GM12892 (cell line): ENCODE data around the gene RGS7.
"Not testable (repeated sequence)": the region's sequence is repeated elsewhere in the genome, so short reads cannot be mapped to it uniquely, and the experiment has no call there.

Experiments
- DNase-seq: peaks from one replicate; pipeline ENCODE4 v3.0.0; 2011; ENCODE audit not compliant: insufficient read length
- FAIRE-seq: peaks from 2 replicates; lab custom pipeline; 2011; peaks lifted over from hg19 to GRCh38; lab: Jason Lieb, UNC
- POLR2A ChIP-seq: IDR thresholded peaks from 2 replicates; pipeline ENCODE4 v1.6.1; 2011; ENCODE audit warnings: low read depth, low read length, control low read depth
- POLR2AphosphoS5 ChIP-seq: IDR thresholded peaks from 2 replicates; pipeline ENCODE4 v1.6.1; 2011; ENCODE audit warnings: low read depth, low read length, control low read depth
- TAF1 ChIP-seq: IDR thresholded peaks from 2 replicates; pipeline ENCODE4 v1.6.1; 2011; ENCODE audit warnings: low read depth, mild to moderate bottlenecking, control low read depth, low read length, borderline replicate concordance

Gene RGS7

DNA sequence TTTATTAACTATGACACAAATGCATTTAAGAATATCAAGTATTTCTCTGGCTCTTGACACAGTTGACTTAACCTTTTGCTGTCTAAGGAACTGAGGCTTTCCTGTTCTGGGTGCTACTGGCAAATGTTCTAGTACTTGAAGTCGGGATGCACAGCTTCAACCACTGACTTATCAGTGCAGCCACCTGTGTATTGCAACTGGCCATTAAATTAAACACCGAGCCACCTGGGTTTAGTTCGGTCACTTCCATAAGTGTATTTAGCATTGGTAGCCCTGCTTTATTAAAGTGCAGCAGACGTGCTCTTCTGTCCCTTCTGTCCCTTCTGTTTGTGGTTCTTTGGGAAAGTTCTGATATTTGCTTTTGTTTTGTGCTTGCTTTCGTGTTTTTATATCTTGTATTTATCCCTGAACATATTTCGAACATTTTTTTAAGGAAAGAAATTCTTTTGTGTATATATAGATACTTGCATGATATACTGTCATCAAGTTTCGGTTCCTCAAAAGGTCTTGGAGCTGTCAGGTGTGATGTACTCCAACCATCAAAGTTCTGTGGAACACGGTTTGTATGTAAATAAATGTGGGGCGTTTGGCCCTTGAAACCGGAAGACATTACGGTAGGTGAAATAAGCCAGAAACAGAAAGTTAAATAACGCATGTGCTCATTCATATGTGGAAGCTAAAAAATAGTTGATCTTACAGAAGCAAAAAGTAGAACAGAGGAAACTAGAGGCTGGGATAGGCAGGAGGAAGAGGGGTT is 447.1 kb downstream of the RGS7 start:
- TF ChIP-seq TAF1 (no peak), POLR2AphosphoS5 (no peak), POLR2A (no peak)
- no peak for FAIRE-seq
- DNase-seq, result no peak

DNA sequence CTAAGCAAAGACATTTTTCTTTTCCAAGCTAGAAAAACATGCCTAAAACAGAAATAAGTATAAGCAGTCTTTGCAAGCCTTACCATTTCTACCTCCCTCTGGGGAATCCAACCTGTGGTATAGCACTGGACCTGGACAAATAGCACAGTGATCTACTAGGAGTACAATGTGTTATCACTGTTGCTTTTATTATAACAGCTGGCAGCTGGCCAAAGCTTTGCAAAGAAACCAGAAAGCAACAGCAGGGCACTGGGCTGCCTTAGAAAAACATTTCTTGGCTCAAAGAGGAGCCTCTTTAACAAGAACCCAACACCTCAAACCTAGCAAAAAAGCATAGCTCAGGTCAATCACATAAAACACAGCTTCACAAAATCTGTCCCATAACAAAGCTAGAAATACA is 450.5 kb downstream of the RGS7 start:
- TF ChIP-seq POLR2A, result no peak
- no peak for TF ChIP-seq TAF1
- TF ChIP-seq POLR2AphosphoS5, result no peak
- DNase-seq (no peak), FAIRE-seq (no peak)

DNA sequence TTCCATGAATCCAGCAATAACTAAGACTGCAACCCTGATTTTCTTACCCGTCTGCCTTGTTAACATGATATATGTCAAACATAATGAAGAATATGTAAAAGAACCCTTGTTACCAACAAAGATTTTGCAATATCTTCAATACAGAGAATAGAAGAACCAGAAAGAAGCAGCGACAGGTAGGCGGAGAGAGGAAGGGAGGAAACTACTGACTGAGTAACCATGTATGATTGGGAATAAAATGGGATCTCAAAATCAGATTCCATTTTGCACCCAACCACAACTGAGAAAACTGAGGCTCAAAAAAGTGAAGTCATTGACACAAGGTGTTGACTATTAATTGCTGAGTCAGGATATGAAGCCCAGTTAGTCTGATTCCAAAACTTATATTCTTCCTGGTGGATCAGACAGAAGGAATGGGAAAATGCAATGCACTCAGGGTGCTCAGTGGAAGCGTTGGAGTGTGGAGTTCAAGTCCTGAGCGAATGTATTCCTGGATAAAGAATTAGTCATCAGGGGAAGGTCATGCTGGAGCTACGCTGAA is 451.7 kb downstream of the RGS7 start:
- no peak for DNase-seq
- FAIRE-seq, result no peak
- TF ChIP-seq POLR2AphosphoS5 (no peak), TAF1 (no peak), POLR2A (no peak)

DNA sequence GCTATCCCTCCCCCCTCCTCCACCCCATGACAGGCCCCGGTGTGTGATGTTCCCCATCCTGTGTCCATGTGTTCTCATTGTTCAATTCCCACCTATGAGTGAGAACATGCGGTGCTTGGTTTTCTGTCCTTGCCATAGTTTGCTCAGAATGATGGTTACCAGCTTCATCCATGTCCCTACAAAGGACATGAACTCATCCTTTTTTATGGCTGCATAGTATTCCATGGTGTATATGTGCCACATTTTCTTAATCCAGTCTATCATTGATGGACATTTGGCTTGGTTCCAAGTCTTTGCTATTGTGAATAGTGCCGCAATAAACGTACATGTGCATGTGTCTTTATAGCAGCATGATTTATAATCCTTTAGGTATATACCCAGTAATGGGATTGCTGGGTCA is 461.6 kb downstream of the RGS7 start:
- not testable (repeated sequence) for FAIRE-seq

DNA sequence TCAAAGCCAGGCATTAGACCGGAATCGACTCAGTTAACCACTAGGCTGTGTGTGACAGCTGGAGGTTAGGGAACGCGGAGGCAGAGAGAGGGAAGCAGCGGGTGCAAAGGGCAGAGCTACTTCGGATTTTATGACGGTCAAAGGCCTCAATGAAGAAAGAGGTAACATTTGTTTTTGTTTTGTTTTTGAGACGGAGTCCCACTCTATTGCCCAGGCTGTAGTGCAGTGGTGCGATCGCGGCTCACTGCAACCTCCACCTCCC is 468.3 kb downstream of the RGS7 start:
- no peak for DNase-seq
- TF ChIP-seq POLR2A, result no peak
- TF ChIP-seq TAF1, result no peak
- TF ChIP-seq POLR2AphosphoS5, result no peak
- FAIRE-seq, result no peak

More for the DNA sequence above, 461.6 kb downstream of the RGS7 start:
- DNase-seq, result not testable (repeated sequence)

DNA sequence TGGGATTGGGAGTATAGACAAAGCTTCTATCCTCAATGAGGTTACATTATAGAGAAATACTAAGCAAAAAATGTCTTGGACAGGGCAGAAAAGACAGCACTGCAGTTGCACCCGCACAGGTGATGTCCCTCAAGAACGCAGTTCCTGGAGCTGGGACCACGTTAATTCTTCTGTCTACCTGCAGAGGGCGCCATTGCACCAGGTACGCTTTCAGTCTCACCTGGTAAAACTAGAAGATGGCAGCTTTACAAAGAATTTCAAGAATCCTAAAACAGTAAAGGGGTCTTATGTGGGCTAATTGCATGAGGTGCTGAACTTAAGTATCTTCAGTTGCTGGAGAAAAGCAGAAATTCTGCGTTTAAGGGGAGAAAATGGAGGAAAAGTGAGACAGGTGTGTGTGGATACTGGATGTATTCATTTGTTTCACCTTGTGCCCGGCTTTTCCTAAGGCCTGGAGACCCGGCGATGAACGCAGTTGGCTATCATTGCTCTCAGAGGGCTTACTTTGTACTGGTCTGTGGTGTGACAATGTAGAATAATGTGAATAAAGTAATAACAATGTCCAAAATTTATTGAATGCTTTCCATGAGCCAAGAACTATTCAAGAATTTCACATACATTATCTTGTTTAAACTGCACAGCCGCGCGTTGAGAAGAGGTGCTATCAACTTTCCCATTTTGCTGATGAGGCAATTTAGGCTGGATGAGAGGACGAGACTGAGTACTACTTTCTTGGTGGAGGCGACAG is 468.8 kb downstream of the RGS7 start:
- peak; percentile 28 for DNase-seq
- FAIRE-seq, result no peak
- TF ChIP-seq POLR2A (no peak), POLR2AphosphoS5 (no peak), TAF1 (no peak)

DNA sequence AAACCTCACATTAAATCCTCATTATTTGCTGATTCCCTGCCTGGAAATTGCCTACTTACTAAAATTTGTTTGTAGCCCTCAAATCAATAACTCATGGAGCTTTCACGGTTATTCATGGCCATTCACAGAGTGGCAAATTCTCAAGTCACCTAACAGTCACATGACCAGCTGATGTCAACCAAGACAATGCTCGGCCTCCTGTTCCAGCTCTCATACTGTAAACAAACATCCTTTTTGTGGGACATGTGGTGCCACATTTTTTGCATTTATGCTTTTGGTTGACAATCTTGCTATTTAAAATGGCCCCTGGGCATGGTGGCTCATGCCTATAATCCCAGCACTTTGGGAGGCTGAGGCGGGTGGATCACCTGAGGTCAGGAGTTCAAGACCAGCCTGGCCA is 473.5 kb downstream of the RGS7 start:
- TF ChIP-seq POLR2AphosphoS5 (no peak), TAF1 (no peak), POLR2A (no peak)
- FAIRE-seq (no peak), DNase-seq (no peak)

DNA sequence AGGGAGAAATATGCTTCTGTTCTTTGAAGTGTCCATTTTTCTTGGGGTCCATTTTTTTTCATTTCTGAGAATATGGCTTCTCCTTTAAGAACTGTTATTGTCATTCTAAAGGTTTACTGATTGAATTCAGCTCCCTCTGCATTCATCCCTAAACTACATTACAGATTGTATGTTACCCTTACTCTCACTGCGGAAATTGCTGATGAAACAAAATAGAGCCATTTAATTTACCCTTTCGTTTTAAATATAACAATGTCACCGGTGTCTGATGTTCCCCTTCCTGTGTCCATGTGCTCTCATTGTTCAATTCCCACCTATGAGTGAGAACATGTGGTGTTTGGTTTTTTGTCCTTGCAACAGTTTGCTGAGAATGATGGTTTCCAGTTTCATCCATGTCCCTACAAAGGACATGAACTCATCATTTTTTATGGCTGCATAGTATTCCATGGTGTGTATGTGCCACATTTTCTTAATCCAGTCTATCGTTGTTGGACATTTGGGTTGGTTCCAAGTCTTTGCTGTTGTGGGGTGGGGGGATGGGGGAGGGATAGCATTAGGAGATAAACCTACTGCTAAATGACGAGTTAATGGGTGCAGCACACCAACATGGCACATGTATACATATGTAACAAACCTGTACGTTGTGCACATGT is 474.2 kb downstream of the RGS7 start:
- FAIRE-seq, DNase-seq: not testable (repeated sequence)

DNA sequence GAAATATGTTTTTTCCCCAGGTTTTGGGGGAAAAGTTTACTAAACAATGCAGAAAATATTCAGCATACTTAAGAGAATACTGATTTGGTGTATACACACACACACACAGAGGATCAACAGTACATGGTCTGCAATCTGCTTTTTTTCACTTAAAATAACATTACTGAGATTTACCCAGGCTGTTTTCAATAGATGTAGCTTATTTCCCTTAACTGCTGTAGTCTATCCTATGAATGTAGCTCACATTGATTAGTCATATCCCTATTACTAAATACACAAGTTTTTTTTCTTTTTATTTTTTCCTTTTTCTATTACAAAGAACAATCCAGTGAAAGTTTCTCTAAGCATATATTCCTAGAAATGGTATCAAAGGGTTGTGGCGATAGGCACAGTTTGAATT is 478.4 kb downstream of the RGS7 start:
- FAIRE-seq (no peak), DNase-seq (no peak)
- TF ChIP-seq POLR2A (no peak), POLR2AphosphoS5 (no peak), TAF1 (no peak)

DNA sequence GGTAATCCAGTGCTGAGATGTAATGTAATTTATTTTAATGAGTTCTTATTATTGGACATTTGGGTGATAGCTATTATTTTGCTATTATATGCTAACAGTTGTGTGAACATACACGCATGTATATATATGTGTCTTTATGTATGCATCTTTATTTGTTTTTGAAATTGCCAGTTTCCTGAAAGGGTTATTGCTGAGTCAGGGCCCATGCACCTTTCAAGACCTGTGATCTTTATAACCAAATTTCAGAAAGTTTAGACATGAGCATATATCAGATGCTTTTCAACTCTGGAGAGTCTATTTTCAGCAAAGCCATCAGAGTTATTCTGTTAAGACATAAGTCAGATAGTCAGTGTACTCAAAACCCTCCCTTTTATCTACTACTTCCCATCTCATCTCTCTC is 479.4 kb downstream of the RGS7 start:
- FAIRE-seq (no peak), DNase-seq (no peak)
- TF ChIP-seq TAF1 (no peak), POLR2AphosphoS5 (no peak), POLR2A (no peak)

DNA sequence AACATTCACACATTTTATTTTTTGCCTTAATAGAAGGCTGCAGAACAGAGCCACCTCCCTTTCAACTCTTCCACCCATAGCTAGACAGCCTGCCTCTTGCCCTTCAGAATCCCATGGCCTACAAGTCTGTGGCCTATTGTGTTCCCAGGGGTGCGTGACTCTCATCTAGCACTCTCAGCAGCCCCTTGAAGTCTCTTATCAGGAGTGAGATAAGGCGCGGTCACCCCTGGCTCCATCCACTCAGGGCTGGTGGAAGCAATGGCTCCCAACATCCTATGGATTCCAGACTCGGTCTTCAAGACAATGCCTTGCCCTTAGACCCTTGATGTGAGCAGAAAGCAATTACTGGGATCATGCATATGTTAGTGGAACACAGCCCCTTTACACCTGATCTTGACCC is 480.9 kb downstream of the RGS7 start:
- no peak for DNase-seq
- no peak for FAIRE-seq
- no peak for TF ChIP-seq POLR2AphosphoS5
- no peak for TF ChIP-seq TAF1
- TF ChIP-seq POLR2A, result no peak

DNA sequence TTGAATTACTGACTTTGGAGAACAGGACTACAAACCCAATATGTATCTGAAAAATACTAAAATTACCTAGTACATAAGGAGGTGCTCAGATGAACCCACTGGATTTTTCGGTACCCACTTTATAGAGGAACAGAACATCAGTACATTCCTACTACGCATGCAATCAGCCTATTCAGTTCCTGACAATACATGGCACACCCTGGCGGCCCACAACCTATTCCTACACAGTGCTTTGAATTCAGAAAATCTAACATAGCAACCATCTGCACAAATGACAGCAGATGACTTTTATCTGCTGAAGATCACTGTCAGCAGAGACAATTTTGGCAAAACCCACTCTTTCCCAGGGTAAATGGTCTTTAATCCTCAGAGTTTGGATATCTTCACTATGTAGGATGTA is 487.9 kb downstream of the RGS7 start:
- TF ChIP-seq POLR2A, result no peak
- no peak for TF ChIP-seq POLR2AphosphoS5
- TF ChIP-seq TAF1, result no peak
- DNase-seq (no peak), FAIRE-seq (no peak)

DNA sequence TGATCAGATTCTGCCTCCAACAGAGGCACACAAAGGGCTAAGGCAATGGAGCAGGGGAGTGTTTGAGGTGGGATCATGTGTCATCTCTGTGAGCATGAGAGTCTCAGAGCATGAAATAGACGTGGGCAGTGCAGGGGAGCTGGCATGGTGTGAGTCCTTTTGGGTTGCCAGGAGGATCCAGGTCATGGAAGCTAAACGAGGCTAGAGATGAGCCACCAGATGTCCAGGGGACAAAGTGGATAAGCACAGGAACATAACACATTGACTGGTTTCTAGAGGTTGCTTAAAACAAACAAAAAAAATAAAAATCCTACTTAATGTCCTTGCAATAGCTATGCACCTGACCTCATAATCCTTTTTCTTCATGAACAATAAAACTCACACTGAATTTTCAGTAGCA is 490.3 kb downstream of the RGS7 start:
- FAIRE-seq (no peak), DNase-seq (no peak)
- TF ChIP-seq POLR2A, result no peak
- no peak for TF ChIP-seq POLR2AphosphoS5
